Adipose tissue (tissue), 3 donors: Measurements from ENCODE around the gene CELF6. TPM values are rescaled to one million over a fixed set of nuclear protein-coding genes. Genes with fewer than 3 reads are reported as not detected.

Experiments
- H3K27ac ChIP-seq: one replicate; pipeline ENCODE4 v1.5.1; 2013; ENCODE audit warnings: low read depth, low read length
- WGBS, 3 donors: extraction: QIAGEN DNeasy Blood & Tissue Kit; methylation state at CpG; one replicate each; pipeline ENCODE4 v1.1.7; 2013; 5-methylcytosine and 5-hydroxymethylcytosine counted together
- polyA plus RNA-seq, 3 donors: library from polyadenylated mRNA; stranded (reverse); fragments of 200-250 nt; gene quantifications; one replicate each; pipeline ENCODE4 v1.2.3, GENCODE V29; 2013
- donor health status: healthy with polysubstance abuse.
- donor health status: Bipolar disorder and iron deficiency.
- donor health status: healthy.

Gene CELF6
- polyA plus RNA-seq, 3 donors, result 1.9 to 2.8 (median 2.5) TPM

DNA sequence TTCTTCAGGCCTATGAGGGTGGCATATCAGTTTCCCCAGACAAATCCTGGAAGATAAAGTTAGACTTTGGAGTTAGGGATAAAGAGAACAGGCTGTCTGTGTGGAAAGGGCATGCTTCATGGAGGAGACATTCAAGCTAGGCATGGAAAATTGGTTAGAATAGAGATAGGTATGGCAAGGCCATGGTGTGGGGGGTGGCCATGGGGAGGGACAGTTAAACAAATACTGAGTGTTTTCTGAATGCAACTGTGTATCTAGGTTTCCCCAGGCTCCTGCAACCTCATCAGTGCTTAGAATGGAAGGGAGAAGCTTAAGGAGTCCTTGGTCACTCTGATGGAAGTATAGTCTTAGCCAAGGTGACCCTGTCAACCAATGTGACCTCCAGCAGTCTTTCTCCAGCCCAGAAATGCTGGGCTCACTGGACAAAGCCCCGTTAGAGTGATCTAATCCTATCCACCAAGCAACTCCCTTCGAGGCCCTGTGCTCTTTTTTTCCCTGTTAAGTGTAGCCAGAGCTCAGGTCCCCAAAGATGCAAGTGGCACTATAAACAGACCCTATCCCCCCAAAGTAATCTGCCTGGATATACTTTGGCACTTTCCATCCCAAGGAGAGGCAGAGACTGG lies 83.5 kb downstream of the CELF6 start:
- H3K27ac ChIP-seq, result no peak overlapping the region
- WGBS, 3 donors, result 78 to 82% (median 80%) methylated on average over 2 of the region's 2 CpGs

DNA sequence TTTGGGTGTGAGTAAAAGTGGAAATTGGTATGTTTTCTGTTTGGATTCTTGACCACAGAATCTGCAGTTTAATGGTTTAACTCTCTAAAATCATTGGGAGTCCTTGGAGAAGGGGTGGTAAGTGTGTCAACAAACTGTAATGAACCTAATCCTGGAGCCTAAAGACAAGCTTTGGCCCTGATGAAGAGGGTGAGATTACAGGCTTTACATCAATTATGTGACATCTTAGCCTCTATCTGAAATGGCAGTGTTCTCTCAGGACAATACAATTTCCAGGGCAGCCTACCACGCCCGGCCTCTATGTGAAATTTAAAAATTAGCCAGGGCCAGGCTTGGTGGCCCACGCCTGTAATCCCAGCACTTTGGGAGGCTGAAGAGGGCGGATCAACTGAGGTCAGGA lies 84.7 kb downstream of the CELF6 start:
- WGBS, 3 donors, result 92 to 96% (median 95%) methylated on average over 4 of the region's 4 CpGs
- H3K27ac ChIP-seq, result no peak overlapping the region

Other genes starting within 250 kb of the CELF6 start
- 1 to 10 TPM; 2.2 to 7.9 (median 5.7) TPM for gene MYO9A, start 202.0 kb downstream of the CELF6 start, polyA plus RNA-seq
- gene SENP8, start 201.8 kb downstream of the CELF6 start, polyA plus RNA-seq, result 1 to 10 TPM in 2 of 3 donors, under 1 TPM in 1; 0.97 to 1.0 (median 1.0) TPM
- gene GRAMD2A, start 122.4 kb downstream of the CELF6 start, polyA plus RNA-seq, result under 1 TPM in 2 of 3 donors, not detected in 1; 0.09 to 0.10 TPM
- gene PKM, start 89.0 kb downstream of the CELF6 start, polyA plus RNA-seq, result 100 to 1,000 TPM; 126 to 249 (median 242) TPM
- 10 to 100 TPM; 38.7 to 63.7 (median 43.4) TPM for gene PARP6, start 47.6 kb downstream of the CELF6 start, polyA plus RNA-seq
- 10 to 100 TPM; 36.7 to 67.2 (median 59.3) TPM for gene HEXA, start 55.9 kb upstream of the CELF6 start, polyA plus RNA-seq
- not detected for gene TMEM202, start 78.1 kb upstream of the CELF6 start, polyA plus RNA-seq
- 10 to 100 TPM; 13.0 to 31.7 (median 25.0) TPM for gene ARIH1, start 154.2 kb upstream of the CELF6 start, polyA plus RNA-seq